Endothelial cell of umbilical vein (primary cell): ENCODE results near the gene FHIT. TPM values are rescaled to one million over a fixed set of nuclear protein-coding genes. Genes with fewer than 3 reads are reported as not detected.

Experiments used
- BruUV-seq: library from RNA; stranded (reverse); fragments of 400-500 nt; replicated peaks from 2 replicates; lab custom pipeline; 2021; lab: Mats Ljungman, UMichigan
- CTCF ChIA-PET: fragments of 300-600, 350-600 bp; sonication (Branson Sonifier 250); formaldehyde crosslinking; loops from one replicate; lab custom pipeline; 2021; ENCODE audit warnings: antibody characterized with exemption, inconsistent platforms; lab: Charles Lee
- POLR2A ChIA-PET: fragments of 300-600, 350-600 bp; sonication (Branson Sonifier 250); formaldehyde crosslinking; loops from one replicate; lab custom pipeline; 2021; ENCODE audit warnings: antibody characterized with exemption, inconsistent platforms; lab: Charles Lee
- DNase-seq: peaks from one replicate; pipeline ENCODE4 v3.0.0-alpha.2; 2011; ENCODE audit warnings: low read depth, low spot score
- FAIRE-seq: peaks from 2 replicates; lab custom pipeline; 2011; peaks lifted over from hg19 to GRCh38; lab: Jason Lieb, UNC
- H2AFZ ChIP-seq: 2 replicates; pipeline ENCODE4 v1.6.0; 2012; ENCODE audit warnings: low read depth, low read length, control low read depth, inconsistent platforms
- H3K27ac ChIP-seq: 2 replicates; pipeline ENCODE4 v1.5.1; 2011; ENCODE audit warnings: low read depth, mild to moderate bottlenecking, control low read depth, low read length, moderate library complexity; ENCODE audit not compliant: insufficient read depth
- H3K27me3 ChIP-seq, 2 experiments: 2 replicates each; pipeline versions ENCODE4 v1.6.0 to v1.6.1; 2011; ENCODE audit warnings: low read length in 2 of 2, mixed read lengths in 1 of 2; ENCODE audit not compliant: control insufficient read depth in 2 of 2, insufficient read depth in 2 of 2
- H3K36me3 ChIP-seq, 2 experiments: 2 replicates in 1 of 2; 3 replicates in 1 of 2; pipeline ENCODE4 v1.5.1; 2011; ENCODE audit warnings: low read length in 2 of 2, mild to moderate bottlenecking in 1 of 2, moderate library complexity in 1 of 2; ENCODE audit not compliant: control insufficient read depth in 2 of 2, insufficient read depth in 2 of 2; ENCODE audit errors: extremely low read depth in 1 of 2
- H3K4me1 ChIP-seq: 3 replicates; pipeline ENCODE4 v1.5.1; 2011; ENCODE audit warnings: mild to moderate bottlenecking, low read length; ENCODE audit not compliant: control insufficient read depth, insufficient read depth; ENCODE audit errors: extremely low read depth
- H3K4me2 ChIP-seq: 2 replicates; pipeline ENCODE4 v1.6.1; 2011; ENCODE audit warnings: low read length, control low read depth, mixed read lengths; ENCODE audit not compliant: insufficient read depth
- H3K4me3 ChIP-seq, 3 experiments: fragments of 200-600 bp in 1 of 3; sonication (generic), shearing (Covaris generic) in 1 of 3; replicated peaks in 1 of 3; 2 replicates each; pipeline ENCODE4 v1.5.1; 2011 to 2016; ENCODE audit warnings: control low read depth in 3 of 3, low read length in 3 of 3, mild to moderate bottlenecking in 2 of 3, inconsistent platforms in 1 of 3, low read depth in 1 of 3, moderate library complexity in 1 of 3; ENCODE audit not compliant: insufficient read depth in 1 of 3
- H3K79me2 ChIP-seq: 2 replicates; pipeline ENCODE4 v1.6.0; 2012; ENCODE audit warnings: low read length, inconsistent platforms; ENCODE audit not compliant: control insufficient read depth, insufficient read depth
- H3K9ac ChIP-seq: replicated peaks from 2 replicates; pipeline ENCODE3; 2011; ENCODE audit warnings: low read length, control low read depth; ENCODE audit not compliant: insufficient read depth; ENCODE audit errors: extremely low read depth
- H3K9me1 ChIP-seq: replicated peaks from 3 replicates; pipeline ENCODE4 v1.6.0; 2011; ENCODE audit warnings: mild to moderate bottlenecking, low read length; ENCODE audit not compliant: control insufficient read depth, insufficient read depth; ENCODE audit errors: extremely low read depth
- H3K9me3 ChIP-seq: replicated peaks from 2 replicates; pipeline ENCODE4 v1.5.1; 2012; ENCODE audit warnings: low read length, inconsistent platforms; ENCODE audit not compliant: control insufficient read depth, insufficient read depth
- H4K20me1 ChIP-seq: replicated peaks from 2 replicates; pipeline ENCODE3; 2011; ENCODE audit warnings: mild to moderate bottlenecking, low read length; ENCODE audit not compliant: control insufficient read depth, insufficient read depth; ENCODE audit errors: extremely low read depth
- EZH2 ChIP-seq: IDR thresholded peaks from 2 replicates; pipeline ENCODE4 v1.6.1; 2012; ENCODE audit warnings: borderline replicate concordance, low read depth, mild to moderate bottlenecking, moderate library complexity, low read length, inconsistent platforms; ENCODE audit not compliant: severe bottlenecking
- FOS ChIP-seq: IDR thresholded peaks from 2 replicates; pipeline ENCODE4 v1.6.1; 2011; ENCODE audit warnings: mild to moderate bottlenecking, low read length, moderate library complexity, borderline replicate concordance; ENCODE audit not compliant: insufficient read depth
- GATA2 ChIP-seq: IDR thresholded peaks from 2 replicates; pipeline ENCODE4 v1.7.0; 2011; ENCODE audit warnings: low read depth, mild to moderate bottlenecking, moderate library complexity, mixed read lengths, low read length; ENCODE audit not compliant: insufficient read length, insufficient read depth
- JUN ChIP-seq: IDR thresholded peaks from 2 replicates; pipeline ENCODE4 v1.6.1; 2011; ENCODE audit warnings: borderline replicate concordance, low read depth; ENCODE audit not compliant: insufficient read length, insufficient read depth
- MYC ChIP-seq: IDR thresholded peaks from one replicate; pipeline ENCODE4 v1.6.1; 2011; ENCODE audit warnings: mild to moderate bottlenecking, low read depth, low read length
- POLR2A ChIP-seq: IDR thresholded peaks from 2 replicates; pipeline ENCODE4 v1.6.1; 2012; ENCODE audit warnings: low read depth, mild to moderate bottlenecking, control low read depth, low read length
- POLR2AphosphoS5 ChIP-seq: IDR thresholded peaks from 2 replicates; pipeline ENCODE4 v1.6.1; 2012; ENCODE audit warnings: low read depth, mild to moderate bottlenecking, control low read depth, low read length, moderate library complexity; ENCODE audit not compliant: insufficient read depth
- dilution Hi-C: fragments of 300-500 bp; cut with MboI; formaldehyde crosslinking; loops from one replicate; pipeline ENCODE4 v1.15.0; 2019; ENCODE audit warnings: low sequenced_read_pairs; ENCODE audit not compliant: extremely low pct_ligation_motif_present
- intact Hi-C: fragments of 100-400 bp; cut with micrococcal nuclease; formaldehyde crosslinking; loops from one replicate; pipeline ENCODE4 v1.10.0; 2022
- polyA plus RNA-seq, 4 experiments: library from polyadenylated mRNA; depleted of rRNA in 3 of 4; stranded (reverse) in 3 of 4; unstranded in 1 of 4; fragments of >200 nt; gene quantifications; 2 replicates each; pipeline versions ENCODE4 v1.2.1 to v1.2.3, GENCODE V29; 2011 to 2012; ENCODE audit warnings: missing spikeins in 1 of 4
- total RNA-seq: library from RNA; stranded (reverse); gene quantifications from 2 replicates; pipeline ENCODE4 v1.2.3, GENCODE V29; 2021
- TF ChIP-seq, protein P1 (sequence below), 2 donors: IDR thresholded peaks; 1 replicate in 1 of 2; 2 replicates in 1 of 2; pipeline ENCODE4 v1.5.1; 2011; ENCODE audit warnings: low read length in 2 of 2, mild to moderate bottlenecking in 2 of 2, moderate library complexity in 2 of 2, control low read depth in 1 of 2, inconsistent platforms in 1 of 2, low read depth in 1 of 2; ENCODE audit not compliant: insufficient read depth in 1 of 2; ENCODE audit errors: extremely low read depth in 1 of 2
- TF ChIP-seq, protein P2 (sequence below): IDR thresholded peaks from 2 replicates; pipeline ENCODE4 v1.6.1; 2011; ENCODE audit not compliant: insufficient read depth, insufficient read length

The FHIT gene
- total and polyA plus RNA-seq, 2 donors (not counting 3 experiments of a cell fraction or from before 2014, with no cell fraction given), result 0.47 to 2.2 TPM

DNA sequence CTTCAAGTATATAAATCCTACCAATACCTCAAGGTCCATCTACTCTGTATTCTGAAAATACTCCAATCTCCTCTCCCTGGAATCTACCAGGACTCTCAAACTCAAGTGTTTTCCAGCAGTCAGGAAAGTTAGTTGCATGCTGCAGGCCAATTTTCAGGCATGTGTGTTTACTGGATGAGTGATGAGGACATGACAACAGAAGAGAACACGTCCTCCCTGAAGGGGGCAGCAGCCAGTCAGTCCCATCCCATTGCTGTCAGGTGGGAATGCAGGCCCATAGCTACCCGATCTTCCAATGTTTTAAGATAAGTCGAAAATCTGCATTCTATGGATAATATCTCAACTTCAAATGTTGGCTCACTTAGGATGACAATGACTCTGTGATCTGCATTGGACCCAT, 496.2 kb downstream of the FHIT start:
- H2AFZ ChIP-seq, result no peak overlapping the region
- dilution Hi-C loops (no loop called here), intact Hi-C loops (no loop called here)
- no peak overlapping the region for H3K9ac ChIP-seq
- ChIA-PET POLR2A (no interaction called here), CTCF (no interaction called here)
- H3K4me2 ChIP-seq, result no peak overlapping the region
- peaks cover 2% of the 10 kb centered on the region for H3K9me3 ChIP-seq
- FAIRE-seq (no peak), DNase-seq (no peak)
- H3K4me3 ChIP-seq, result no peak overlapping the region
- no peak for TF ChIP-seq EZH2
- TF ChIP-seq, protein P1, sequence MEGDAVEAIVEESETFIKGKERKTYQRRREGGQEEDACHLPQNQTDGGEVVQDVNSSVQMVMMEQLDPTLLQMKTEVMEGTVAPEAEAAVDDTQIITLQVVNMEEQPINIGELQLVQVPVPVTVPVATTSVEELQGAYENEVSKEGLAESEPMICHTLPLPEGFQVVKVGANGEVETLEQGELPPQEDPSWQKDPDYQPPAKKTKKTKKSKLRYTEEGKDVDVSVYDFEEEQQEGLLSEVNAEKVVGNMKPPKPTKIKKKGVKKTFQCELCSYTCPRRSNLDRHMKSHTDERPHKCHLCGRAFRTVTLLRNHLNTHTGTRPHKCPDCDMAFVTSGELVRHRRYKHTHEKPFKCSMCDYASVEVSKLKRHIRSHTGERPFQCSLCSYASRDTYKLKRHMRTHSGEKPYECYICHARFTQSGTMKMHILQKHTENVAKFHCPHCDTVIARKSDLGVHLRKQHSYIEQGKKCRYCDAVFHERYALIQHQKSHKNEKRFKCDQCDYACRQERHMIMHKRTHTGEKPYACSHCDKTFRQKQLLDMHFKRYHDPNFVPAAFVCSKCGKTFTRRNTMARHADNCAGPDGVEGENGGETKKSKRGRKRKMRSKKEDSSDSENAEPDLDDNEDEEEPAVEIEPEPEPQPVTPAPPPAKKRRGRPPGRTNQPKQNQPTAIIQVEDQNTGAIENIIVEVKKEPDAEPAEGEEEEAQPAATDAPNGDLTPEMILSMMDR (IDR thresholded peaks at IDR 0.05; ENCODE audit: extremely low read depth in 1 of 2, insufficient read depth in 1 of 2, low read depth in 1 of 2, low read length in 2 of 2), result no peak
- no peak for TF ChIP-seq POLR2A
- no peak for TF ChIP-seq GATA2
- no peak for TF ChIP-seq MYC
- TF ChIP-seq, protein P2, sequence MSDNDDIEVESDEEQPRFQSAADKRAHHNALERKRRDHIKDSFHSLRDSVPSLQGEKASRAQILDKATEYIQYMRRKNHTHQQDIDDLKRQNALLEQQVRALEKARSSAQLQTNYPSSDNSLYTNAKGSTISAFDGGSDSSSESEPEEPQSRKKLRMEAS, result no peak
- no peak for TF ChIP-seq FOS
- TF ChIP-seq JUN, result no peak
- no peak for TF ChIP-seq POLR2AphosphoS5
- H3K4me1 ChIP-seq, result no peaks in the 10 kb centered on the region
- no peaks in the 10 kb centered on the region for H3K79me2 ChIP-seq
- BruUV-seq, result no TSS peak
- no peaks in the 10 kb centered on the region for H4K20me1 ChIP-seq
- no peak overlapping the region for H3K27ac ChIP-seq
- no peaks in the 10 kb centered on the region for H3K27me3 ChIP-seq
- no peaks in the 10 kb centered on the region for H3K9me1 ChIP-seq
- H3K36me3 ChIP-seq, result no peaks in the 10 kb centered on the region
